BLaER1 treated with 17β-estradiol and CSF1 and Interleukin-3, amounts not matched to agents 10 nM and 100 nM (cell line): ENCODE data around the gene TOGARAM2.
"Not testable (repeated sequence)": the region's sequence is repeated elsewhere in the genome, so short reads cannot be mapped to it uniquely, and the experiment has no call there.

Experiments
- H3K27ac ChIP-seq, 11 experiments: shearing (Covaris generic); formaldehyde crosslinking; 2 replicates each; pipeline ENCODE4 v1.8.1; 2022
- H3K27me3 ChIP-seq, 11 experiments: shearing (Covaris generic); formaldehyde crosslinking; 2 replicates each; pipeline ENCODE4 v1.8.1; 2022
- H3K36me3 ChIP-seq, 11 experiments: shearing (Covaris generic); formaldehyde crosslinking; 2 replicates each; pipeline ENCODE4 v1.8.1; 2022
- H3K4me1 ChIP-seq, 10 experiments: shearing (Covaris generic); formaldehyde crosslinking; 2 replicates each; pipeline ENCODE4 v1.8.1; 2022
- H3K4me2 ChIP-seq, 11 experiments: shearing (Covaris generic); formaldehyde crosslinking; 2 replicates each; pipeline ENCODE4 v1.8.1; 2022
- H3K4me3 ChIP-seq, 10 experiments: shearing (Covaris generic); formaldehyde crosslinking; 2 replicates each; pipeline ENCODE4 v1.8.1; 2022
- H3K9ac ChIP-seq, 11 experiments: shearing (Covaris generic); formaldehyde crosslinking; 2 replicates each; pipeline ENCODE4 v1.8.1; 2022
- H3K9me3 ChIP-seq, 11 experiments: shearing (Covaris generic); formaldehyde crosslinking; replicated peaks in 1 of 11; 2 replicates each; pipeline ENCODE4 v1.8.1; 2022
- H4K20me1 ChIP-seq, 11 experiments: shearing (Covaris generic); formaldehyde crosslinking; 2 replicates each; pipeline ENCODE4 v1.8.1; 2022
- Cebpa-rat ChIP-seq, 11 experiments: shearing (Covaris generic); IDR thresholded peaks; 2 replicates each; pipeline ENCODE4 v1.8.1; 2022

TOGARAM2 gene

DNA sequence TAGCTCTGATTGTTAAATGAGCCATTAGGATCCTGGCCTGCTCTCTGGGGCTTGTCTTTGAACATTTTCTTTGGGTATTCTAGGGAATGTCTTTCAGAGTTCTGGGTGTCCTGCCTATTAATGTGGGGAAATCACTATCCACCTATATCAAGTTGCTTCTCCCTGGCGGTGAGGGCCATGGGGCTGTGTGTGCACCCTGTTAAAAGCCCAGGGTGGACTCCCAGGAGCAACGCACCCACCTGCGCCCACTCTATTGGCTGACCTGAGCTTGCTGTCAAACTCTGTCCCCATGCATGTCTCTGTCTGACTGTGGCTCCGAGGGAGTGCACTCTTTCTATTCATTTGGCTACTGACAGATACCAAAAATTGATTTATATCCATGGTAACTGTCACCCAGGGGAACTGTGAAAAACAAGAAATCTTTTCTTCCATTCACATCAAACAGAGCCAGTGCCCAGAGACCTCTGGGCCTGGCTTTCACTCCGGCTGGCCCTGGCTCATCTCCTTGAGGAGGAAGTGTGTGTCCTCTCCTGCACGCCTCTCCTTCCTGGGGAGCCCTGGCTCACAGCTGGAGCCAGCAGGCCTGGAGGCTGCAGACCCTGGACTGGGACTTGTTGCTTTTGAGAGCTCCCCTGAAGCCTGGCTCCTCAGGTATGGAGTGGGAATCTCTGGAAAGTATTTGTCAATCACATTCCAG is 10.5 kb upstream of the TOGARAM2 start:
- no peak overlapping the region for H3K27ac ChIP-seq
- H3K4me2 ChIP-seq: peak overlapping the region in 1 of 11 experiments; percentile 44; a peak in 1 of 22 replicates
- H4K20me1 ChIP-seq: no peaks in the 10 kb centered on the region
- peaks cover 0 to 10% (median 0%) of the 10 kb centered on the region in 11 experiments; a peak in 4 of 22 replicates for H3K9me3 ChIP-seq
- no peak overlapping the region for H3K4me3 ChIP-seq
- no peak for TF ChIP-seq Cebpa-rat (IDR thresholded peaks at IDR 0.05)
- H3K9ac ChIP-seq: no peak overlapping the region
- no peaks in the 10 kb centered on the region for H3K36me3 ChIP-seq
- no peaks in the 10 kb centered on the region for H3K27me3 ChIP-seq
- peaks cover 0 to 18% (median 10%) of the 10 kb centered on the region in 10 experiments; a peak in 13 of 20 replicates for H3K4me1 ChIP-seq

DNA sequence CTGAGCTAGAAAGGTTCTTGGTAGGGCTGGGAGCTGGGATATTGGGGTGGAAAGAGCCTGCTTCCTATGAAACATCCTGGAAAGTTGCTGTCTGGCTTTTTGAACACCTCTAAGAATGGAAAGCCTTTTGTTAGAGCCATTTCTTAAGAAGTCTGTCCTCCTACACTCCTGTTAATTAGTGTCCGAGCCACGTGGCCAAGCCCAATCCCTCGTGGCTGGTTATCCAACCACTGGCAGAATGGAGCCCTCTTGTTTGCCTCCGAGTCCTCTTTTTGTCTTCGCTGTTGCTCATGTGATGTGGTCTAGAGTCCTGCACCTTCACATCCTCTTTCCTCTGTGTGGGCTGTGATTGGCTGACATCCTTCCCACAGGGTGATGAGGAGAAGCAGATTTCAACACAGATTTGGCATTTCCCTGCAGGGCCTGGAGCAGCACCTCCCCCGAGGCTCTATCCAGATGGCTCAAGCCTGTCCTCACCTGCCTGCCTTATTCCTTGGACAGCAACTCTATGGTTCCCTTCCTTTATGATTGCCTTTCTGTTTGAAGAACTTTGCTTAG is 8.2 kb upstream of the TOGARAM2 start:
- H4K20me1 ChIP-seq: no peaks in the 10 kb centered on the region
- peak overlapping the region in 9 of 11 experiments; percentile 10 to 60 (median 37); a peak in 14 of 22 replicates for H3K4me2 ChIP-seq
- H3K4me1 ChIP-seq: peaks cover 0 to 18% (median 10%) of the 10 kb centered on the region in 10 experiments; a peak in 13 of 20 replicates
- H3K9ac ChIP-seq: no peak overlapping the region
- H3K9me3 ChIP-seq: peaks cover 0 to 10% (median 0%) of the 10 kb centered on the region in 11 experiments; a peak in 4 of 22 replicates
- H3K27me3 ChIP-seq: no peaks in the 10 kb centered on the region
- H3K27ac ChIP-seq: peak overlapping the region in 1 of 11 experiments; percentile 11; a peak in 1 of 22 replicates
- H3K4me3 ChIP-seq: no peak overlapping the region
- H3K36me3 ChIP-seq: no peaks in the 10 kb centered on the region
- TF ChIP-seq Cebpa-rat (IDR thresholded peaks at IDR 0.05): 0 out of 22 replicates have a peak, but pooled peaks of 1 of the 11 experiments have one; percentile 15

DNA sequence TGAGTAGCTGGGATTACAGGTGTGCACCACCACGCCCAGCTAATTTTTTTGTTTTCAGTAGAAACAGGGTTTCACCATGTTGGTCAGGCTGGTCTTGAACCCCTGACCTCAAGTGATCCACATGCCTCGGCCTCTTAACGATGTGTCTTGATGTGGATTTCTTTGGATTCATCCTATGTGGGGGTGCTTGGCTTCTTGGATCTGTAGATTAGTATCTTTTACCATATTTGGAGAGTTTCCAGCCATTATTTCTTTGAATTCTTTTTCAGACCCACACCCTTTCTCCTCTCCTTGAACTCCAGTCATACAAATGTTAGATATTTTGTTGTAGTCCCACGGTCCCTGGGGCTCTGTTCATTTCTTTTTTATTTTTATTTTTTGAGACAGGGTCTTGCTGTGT is 6.8 kb upstream of the TOGARAM2 start:
- TF ChIP-seq Cebpa-rat (IDR thresholded peaks at IDR 0.05): no peak
- Histone ChIP-seq H3K9ac (no peak overlapping the region), H3K9me3 (peaks cover 0 to 10% (median 0%) of the 10 kb centered on the region in 11 experiments; a peak in 4 of 22 replicates)

DNA sequence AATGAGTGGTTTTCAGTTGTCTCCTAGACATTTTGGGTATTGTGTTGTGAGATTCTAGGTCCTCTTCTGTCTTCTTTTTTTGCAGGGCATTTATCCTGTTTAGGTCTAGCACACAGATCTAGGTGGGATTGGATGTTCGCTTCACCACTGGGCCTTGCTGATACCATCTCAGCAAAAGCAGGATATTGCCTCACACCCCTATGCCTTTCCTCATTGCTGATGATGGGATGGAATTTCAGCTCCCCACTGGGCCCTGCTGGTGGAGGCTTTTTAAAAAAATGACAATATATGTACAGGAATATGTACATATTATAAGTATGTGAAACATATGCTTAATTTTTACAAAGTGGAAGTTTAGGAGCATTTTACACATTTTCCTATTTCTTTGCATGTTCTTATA is 5.4 kb upstream of the TOGARAM2 start:
- H3K36me3 ChIP-seq: no peaks in the 10 kb centered on the region
- H3K27me3 ChIP-seq: no peaks in the 10 kb centered on the region
- TF ChIP-seq Cebpa-rat (IDR thresholded peaks at IDR 0.05): no peak
- no peak overlapping the region for H3K27ac ChIP-seq
- peaks cover 0 to 10% (median 0%) of the 10 kb centered on the region in 11 experiments; a peak in 4 of 22 replicates for H3K9me3 ChIP-seq
- H3K4me1 ChIP-seq: peaks cover 6 to 18% (median 11%) of the 10 kb centered on the region in 10 experiments; a peak in 16 of 20 replicates
- no peak overlapping the region for H3K9ac ChIP-seq
- no peaks in the 10 kb centered on the region; a peak in 1 of 22 replicates for H4K20me1 ChIP-seq
- H3K4me3 ChIP-seq: no peak overlapping the region
- H3K4me2 ChIP-seq: no peak overlapping the region

More for the DNA sequence above, 6.8 kb upstream of the TOGARAM2 start:
- Histone ChIP-seq H3K27ac (no peak overlapping the region), H3K36me3 (no peaks in the 10 kb centered on the region), H4K20me1 (no peaks in the 10 kb centered on the region; a peak in 1 of 22 replicates), H3K4me1 (peaks cover 0 to 18% (median 8%) of the 10 kb centered on the region in 10 experiments; a peak in 13 of 20 replicates), H3K27me3 (no peaks in the 10 kb centered on the region), H3K4me3 (no peak overlapping the region), H3K4me2 (no peak overlapping the region)

DNA sequence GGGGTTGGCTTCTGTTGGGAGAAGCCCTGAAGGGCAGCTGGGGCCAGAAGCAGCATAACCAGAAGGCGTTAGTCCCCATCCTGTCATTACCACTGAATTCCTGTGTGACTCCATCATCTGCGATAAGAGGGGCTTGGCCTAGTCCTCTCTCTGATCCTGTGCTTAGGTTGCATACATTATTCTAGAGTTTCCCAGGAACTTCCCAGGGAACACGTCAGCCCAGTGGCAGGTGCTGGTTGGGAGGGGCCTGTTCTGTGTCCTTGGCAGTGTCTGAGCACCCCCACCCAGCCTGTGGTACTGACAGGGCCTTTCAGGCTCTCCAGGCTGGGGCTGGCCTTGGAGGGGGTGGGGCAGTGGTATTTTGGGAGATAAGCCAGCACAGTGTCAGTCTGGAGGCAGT is 4.5 kb upstream of the TOGARAM2 start:
- Histone ChIP-seq H3K4me2 (no peak overlapping the region), H3K4me3 (no peak overlapping the region), H3K9me3 (peaks cover 0 to 10% (median 0%) of the 10 kb centered on the region in 11 experiments; a peak in 4 of 22 replicates), H3K4me1 (peaks cover 6 to 17% (median 10%) of the 10 kb centered on the region in 10 experiments; a peak in 16 of 20 replicates), H3K9ac (no peak overlapping the region), H3K27ac (no peak overlapping the region), H3K36me3 (no peaks in the 10 kb centered on the region), H4K20me1 (no peaks in the 10 kb centered on the region; a peak in 1 of 22 replicates), H3K27me3 (no peaks in the 10 kb centered on the region)
- TF ChIP-seq Cebpa-rat (IDR thresholded peaks at IDR 0.05): no peak

DNA sequence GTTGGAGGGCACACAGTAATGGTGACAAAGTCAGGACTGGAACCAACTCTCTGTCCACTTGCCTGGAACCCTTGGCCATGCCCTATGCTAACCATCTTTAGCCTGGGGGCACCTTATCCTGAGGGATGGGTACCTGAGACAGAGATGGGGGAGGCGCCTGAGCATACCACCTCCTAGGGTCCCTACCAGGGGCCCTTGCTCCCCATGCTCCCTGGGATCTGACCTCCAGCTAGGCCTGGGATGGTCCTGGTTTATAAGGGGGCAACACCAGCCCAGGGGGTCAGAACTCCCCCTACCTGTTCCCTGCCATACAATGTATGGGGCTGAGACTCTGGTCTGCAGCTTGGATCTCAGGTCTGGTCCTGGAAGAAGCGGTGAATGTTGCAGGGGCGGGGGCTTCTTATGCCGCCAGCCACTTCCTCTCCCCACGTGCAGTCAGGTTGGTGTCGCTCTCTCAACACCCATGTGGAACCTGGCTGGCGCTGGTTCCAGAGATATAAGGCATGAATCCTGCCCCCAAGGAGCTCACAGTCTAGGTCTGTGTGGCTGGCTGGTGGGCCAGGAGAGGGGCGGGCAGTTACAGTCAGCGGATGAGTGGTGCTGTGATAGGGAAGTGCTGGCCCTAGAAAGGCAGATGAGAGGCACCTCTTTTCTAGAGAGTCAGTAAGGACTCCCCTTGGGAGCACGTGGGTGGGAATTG is 3.8 kb upstream of the TOGARAM2 start:
- Histone ChIP-seq H3K27me3 (no peaks in the 10 kb centered on the region), H3K9ac (no peak overlapping the region), H3K4me2 (no peak overlapping the region), H3K27ac (no peak overlapping the region), H3K4me1 (peaks cover 6 to 21% (median 9%) of the 10 kb centered on the region in 10 experiments; a peak in 16 of 20 replicates), H3K9me3 (peaks cover 0 to 10% (median 0%) of the 10 kb centered on the region in 11 experiments; a peak in 4 of 22 replicates), H3K36me3 (no peaks in the 10 kb centered on the region), H4K20me1 (no peaks in the 10 kb centered on the region; a peak in 1 of 22 replicates), H3K4me3 (no peak overlapping the region)
- TF ChIP-seq Cebpa-rat (IDR thresholded peaks at IDR 0.05): no peak

DNA sequence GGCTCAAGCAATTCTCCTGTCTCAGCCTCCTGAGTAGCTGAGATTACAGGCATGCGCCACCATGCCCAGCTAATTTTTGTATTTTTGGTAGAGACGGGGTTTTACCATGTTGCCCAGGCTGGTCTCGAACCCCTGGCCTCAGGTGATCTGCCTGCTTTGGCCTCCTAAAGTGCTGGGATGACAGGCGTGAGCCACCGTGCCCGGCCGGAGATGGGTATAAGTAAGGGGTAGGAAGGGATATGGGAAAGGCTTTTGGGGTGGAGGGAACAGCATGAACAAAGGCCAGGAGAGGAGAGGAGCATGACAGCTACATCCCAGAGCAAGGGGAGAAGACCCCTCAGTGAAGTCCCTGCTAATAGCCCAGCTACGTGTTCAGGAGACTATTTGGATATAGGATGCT is 3.1 kb upstream of the TOGARAM2 start:
- H3K4me1 ChIP-seq: peaks cover 1 to 17% (median 6%) of the 10 kb centered on the region in 10 experiments; a peak in 16 of 20 replicates
- not testable (repeated sequence) for H3K4me2 ChIP-seq, H3K36me3 ChIP-seq, H4K20me1 ChIP-seq, H3K9ac ChIP-seq, H3K27ac ChIP-seq, H3K4me3 ChIP-seq, H3K27me3 ChIP-seq
- H3K9me3 ChIP-seq: peaks cover 0 to 10% (median 0%) of the 10 kb centered on the region in 11 experiments; a peak in 4 of 22 replicates

DNA sequence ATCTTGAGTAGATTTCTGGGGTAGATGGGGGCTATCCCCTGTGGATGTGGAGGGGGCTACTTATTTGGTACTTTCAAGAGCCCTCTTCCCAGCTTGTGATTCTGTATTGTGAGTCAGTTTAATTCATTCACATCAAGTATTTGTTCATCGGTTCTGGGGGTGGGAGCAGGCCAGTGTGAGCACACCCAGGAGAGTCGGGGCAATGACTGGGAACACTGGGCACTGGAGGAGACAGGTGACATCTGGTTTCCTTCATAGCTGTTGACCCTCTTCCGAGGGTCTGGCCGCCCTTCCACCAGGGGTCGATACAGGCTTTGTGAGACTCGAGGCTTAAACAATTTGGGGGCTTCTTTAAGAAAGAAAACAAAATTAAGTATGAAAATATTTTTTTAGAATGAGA is 2.5 kb upstream of the TOGARAM2 start:
- no peak overlapping the region for H3K4me3 ChIP-seq
- H3K4me1 ChIP-seq: peaks cover 0 to 15% (median 4%) of the 10 kb centered on the region in 10 experiments; a peak in 5 of 20 replicates
- no peak overlapping the region for H3K9ac ChIP-seq
- no peaks in the 10 kb centered on the region for H3K36me3 ChIP-seq
- no peak overlapping the region for H3K27ac ChIP-seq
- no peaks in the 10 kb centered on the region for H3K27me3 ChIP-seq
- H4K20me1 ChIP-seq: no peaks in the 10 kb centered on the region; a peak in 1 of 22 replicates
- TF ChIP-seq Cebpa-rat (IDR thresholded peaks at IDR 0.05): no peak
- H3K4me2 ChIP-seq: no peak overlapping the region
- H3K9me3 ChIP-seq: peaks cover 0 to 8% (median 0%) of the 10 kb centered on the region in 11 experiments; a peak in 4 of 22 replicates

DNA sequence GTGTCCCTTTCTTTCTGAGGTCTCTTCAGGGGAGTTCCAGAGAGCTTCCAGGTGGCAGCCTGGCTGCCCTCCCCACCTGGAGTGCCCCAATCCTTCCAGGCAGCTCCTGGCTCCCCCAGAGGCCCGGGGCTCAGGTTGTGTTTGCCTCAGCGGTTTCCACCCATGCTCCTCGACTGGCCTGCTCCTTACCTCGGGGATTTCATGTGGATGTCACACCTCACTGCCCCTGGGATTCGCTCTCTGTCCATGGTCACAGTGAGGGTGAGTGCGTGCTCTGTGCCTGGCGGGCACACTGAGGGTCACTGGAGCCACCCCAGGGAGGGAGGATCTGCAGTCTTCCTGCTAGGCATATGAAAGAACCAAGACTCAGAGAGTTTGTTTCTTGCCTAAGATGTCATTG is 2.1 kb upstream of the TOGARAM2 start:
- Histone ChIP-seq H3K4me2 (no peak overlapping the region), H3K27me3 (no peaks in the 10 kb centered on the region), H3K27ac (no peak overlapping the region), H3K9me3 (peaks cover 0 to 5% (median 0%) of the 10 kb centered on the region in 11 experiments; a peak in 3 of 22 replicates), H3K4me3 (no peak overlapping the region), H3K4me1 (peaks cover 0 to 15% (median 4%) of the 10 kb centered on the region in 10 experiments; a peak in 5 of 20 replicates), H3K9ac (no peak overlapping the region), H3K36me3 (no peaks in the 10 kb centered on the region), H4K20me1 (no peaks in the 10 kb centered on the region; a peak in 1 of 22 replicates)
- no peak for TF ChIP-seq Cebpa-rat (IDR thresholded peaks at IDR 0.05)
